ENCODE measurements around the gene SMS. TPM values are rescaled to one million over a fixed set of nuclear protein-coding genes. Genes with fewer than 3 reads are reported as not detected.

SMS gene
- total RNA-seq, 2 experiments from 2014 or later: 17.8 to 19.6 TPM

GRCh38 chrX:22025751-22026150 is 85.2 kb downstream of the SMS start:
- Mint-ChIP-seq H3K27me3 (no peaks in the 10 kb centered on the region), H3K27ac (no peak overlapping the region), H3K36me3 (ENCODE audit: low read depth) (no peaks in the 10 kb centered on the region), H3K4me1 (ENCODE audit: low read depth) (no peaks in the 10 kb centered on the region), H3K4me3 (no peak overlapping the region), H3K9me3 (no peaks in the 10 kb centered on the region)
- Histone ChIP-seq H3K27me3 (ENCODE audit: control insufficient read depth in 1 of 2, insufficient read depth in 2 of 2, low read length in 2 of 2) (no peaks in the 10 kb centered on the region), H3K36me3 (ENCODE audit: insufficient read depth, low read length) (no peaks in the 10 kb centered on the region), H3K4me1 (ENCODE audit: insufficient read depth, low read length) (no peaks in the 10 kb centered on the region), H3K4me3 (ENCODE audit: low read length) (no peak overlapping the region), H3K27ac (ENCODE audit: low read depth in 1 of 2, low read length in 2 of 2) (no peak overlapping the region), H3K9me3 (ENCODE audit: control insufficient read depth in 1 of 2, insufficient read depth in 1 of 2, low read length in 2 of 2) (no peaks in the 10 kb centered on the region)
- no peak for TF ChIP-seq CTCF (IDR thresholded peaks at IDR 0.05)
- DNase-seq (no peak), ATAC-seq (ENCODE audit: poor library complexity) (no peak)
- ChIA-PET CTCF (no interaction called here), POLR2A (no interaction called here)
- intact Hi-C loops (cut with DNase I, micrococcal nuclease): no loop called here

- ChIA-PET POLR2A (no interaction called here), CTCF (no interaction called here)
- Mint-ChIP-seq H3K4me3 (no peak overlapping the region), H3K4me1 (ENCODE audit: low read depth) (no peaks in the 10 kb centered on the region), H3K27ac (no peak overlapping the region), H3K36me3 (ENCODE audit: low read depth) (no peaks in the 10 kb centered on the region), H3K9me3 (no peaks in the 10 kb centered on the region), H3K27me3 (no peaks in the 10 kb centered on the region)
- no peak overlapping the region for H3K4me3 ChIP-seq (ENCODE audit: low read length)
- TF ChIP-seq CTCF (IDR thresholded peaks at IDR 0.05): no peak
- no peaks in the 10 kb centered on the region for H3K9me3 ChIP-seq (ENCODE audit: control insufficient read depth in 1 of 2, insufficient read depth in 1 of 2, low read length in 2 of 2)
- H3K4me1 ChIP-seq (ENCODE audit: insufficient read depth, low read length): no peaks in the 10 kb centered on the region
- H3K27me3 ChIP-seq (ENCODE audit: control insufficient read depth in 1 of 2, insufficient read depth in 2 of 2, low read length in 2 of 2): no peaks in the 10 kb centered on the region
- H3K36me3 ChIP-seq (ENCODE audit: insufficient read depth, low read length): no peaks in the 10 kb centered on the region
- DNase-seq (no peak), ATAC-seq (ENCODE audit: poor library complexity) (no peak)
- intact Hi-C loops (cut with DNase I, micrococcal nuclease): no loop called here
- H3K27ac ChIP-seq (ENCODE audit: low read depth in 1 of 2, low read length in 2 of 2): no peak overlapping the region
Measured at GRCh38 chrX:22026731-22027130, 86.2 kb downstream of the SMS start.

- no peak for TF ChIP-seq CTCF (IDR thresholded peaks at IDR 0.05)
- H3K4me1 Mint-ChIP-seq (ENCODE audit: low read depth): no peaks in the 10 kb centered on the region
Measured at GRCh38 chrX:22032084-22032483, 91.6 kb downstream of the SMS start, which contains the start of gene PHEX. Gene PHEX (plus strand): TSS chrX:22032325. CDS start chrX:22033006, 681 bp downstream.

More at GRCh38 chrX:22032084-22032483, 91.6 kb downstream of the SMS start, which contains the start of gene PHEX:
- no peaks in the 10 kb centered on the region for H3K36me3 ChIP-seq (ENCODE audit: insufficient read depth, low read length)
- H3K27ac ChIP-seq (ENCODE audit: low read depth in 1 of 2, low read length in 2 of 2): no peak within 1 kb of the TSS
- no peaks in the 10 kb centered on the region for H3K4me1 ChIP-seq (ENCODE audit: insufficient read depth, low read length)
- no peaks in the 10 kb centered on the region for H3K27me3 ChIP-seq (ENCODE audit: control insufficient read depth in 1 of 2, insufficient read depth in 2 of 2, low read length in 2 of 2)
- no peaks in the 10 kb centered on the region for H3K27me3 Mint-ChIP-seq
- ChIA-PET CTCF (no interaction called here), POLR2A (no interaction called here)
- no peaks in the 10 kb centered on the region for H3K9me3 ChIP-seq (ENCODE audit: control insufficient read depth in 1 of 2, insufficient read depth in 1 of 2, low read length in 2 of 2)
- no peak within 1 kb of the TSS for H3K4me3 ChIP-seq (ENCODE audit: low read length)
- no peaks in the 10 kb centered on the region for H3K9me3 Mint-ChIP-seq
- H3K4me3 Mint-ChIP-seq: no peak within 1 kb of the TSS
- DNase-seq: no peak
- intact Hi-C loops (cut with DNase I, micrococcal nuclease): no loop called here
- no peak for ATAC-seq (ENCODE audit: poor library complexity)
- no peaks in the 10 kb centered on the region for H3K36me3 Mint-ChIP-seq (ENCODE audit: low read depth)
- H3K27ac Mint-ChIP-seq: no peak within 1 kb of the TSS
